ENCODE results near the gene GLUD2.
"Not testable (repeated sequence)": the region's sequence is repeated elsewhere in the genome, so short reads cannot be mapped to it uniquely, and the experiment has no call there.

Gene GLUD2

GRCh38 chrX:121062289-121062688, 14.9 kb downstream of the GLUD2 start:
- Histone ChIP-seq H3K79me2 (ENCODE audit: low read length) (no peaks in the 10 kb centered on the region), H3K27ac (ENCODE audit: low read length) (no peak overlapping the region), H3K4me1 (ENCODE audit: low read length) (no peaks in the 10 kb centered on the region), H2AFZ (ENCODE audit: low read depth, low read length) (no peak overlapping the region), H3K4me3 (ENCODE audit: low read length) (no peak overlapping the region), H3K9me3 (ENCODE audit: insufficient read depth, low read length) (no peaks in the 10 kb centered on the region), H3K27me3 (ENCODE audit: low read depth, low read length) (no peaks in the 10 kb centered on the region), H3K36me3 (replicated peaks; ENCODE audit: low read depth, low read length) (no peaks in the 10 kb centered on the region), H3K9ac (ENCODE audit: low read length) (no peak overlapping the region), H3K4me2 (ENCODE audit: low read length) (no peak overlapping the region), H4K20me1 (ENCODE audit: insufficient read depth, low read length) (no peaks in the 10 kb centered on the region)
- no peak for TF ChIP-seq EZH2phosphoT487 (IDR thresholded peaks at IDR 0.05; ENCODE audit: low read depth)
- TF ChIP-seq, protein P1, sequence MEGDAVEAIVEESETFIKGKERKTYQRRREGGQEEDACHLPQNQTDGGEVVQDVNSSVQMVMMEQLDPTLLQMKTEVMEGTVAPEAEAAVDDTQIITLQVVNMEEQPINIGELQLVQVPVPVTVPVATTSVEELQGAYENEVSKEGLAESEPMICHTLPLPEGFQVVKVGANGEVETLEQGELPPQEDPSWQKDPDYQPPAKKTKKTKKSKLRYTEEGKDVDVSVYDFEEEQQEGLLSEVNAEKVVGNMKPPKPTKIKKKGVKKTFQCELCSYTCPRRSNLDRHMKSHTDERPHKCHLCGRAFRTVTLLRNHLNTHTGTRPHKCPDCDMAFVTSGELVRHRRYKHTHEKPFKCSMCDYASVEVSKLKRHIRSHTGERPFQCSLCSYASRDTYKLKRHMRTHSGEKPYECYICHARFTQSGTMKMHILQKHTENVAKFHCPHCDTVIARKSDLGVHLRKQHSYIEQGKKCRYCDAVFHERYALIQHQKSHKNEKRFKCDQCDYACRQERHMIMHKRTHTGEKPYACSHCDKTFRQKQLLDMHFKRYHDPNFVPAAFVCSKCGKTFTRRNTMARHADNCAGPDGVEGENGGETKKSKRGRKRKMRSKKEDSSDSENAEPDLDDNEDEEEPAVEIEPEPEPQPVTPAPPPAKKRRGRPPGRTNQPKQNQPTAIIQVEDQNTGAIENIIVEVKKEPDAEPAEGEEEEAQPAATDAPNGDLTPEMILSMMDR (IDR thresholded peaks at IDR 0.05; ENCODE audit: low read depth, low read length), result no peak

- Histone ChIP-seq H3K9ac (ENCODE audit: low read length) (no peak overlapping the region), H3K4me1 (ENCODE audit: low read length) (no peaks in the 10 kb centered on the region), H3K27me3 (ENCODE audit: low read depth, low read length) (no peaks in the 10 kb centered on the region), H3K9me3 (ENCODE audit: insufficient read depth, low read length) (no peaks in the 10 kb centered on the region), H3K36me3 (replicated peaks; ENCODE audit: low read depth, low read length) (no peaks in the 10 kb centered on the region), H3K27ac (ENCODE audit: low read length) (no peak overlapping the region), H3K79me2 (ENCODE audit: low read length) (no peaks in the 10 kb centered on the region), H4K20me1 (ENCODE audit: insufficient read depth, low read length) (no peaks in the 10 kb centered on the region), H3K4me2 (ENCODE audit: low read length) (no peak overlapping the region), H2AFZ (ENCODE audit: low read depth, low read length) (no peak overlapping the region), H3K4me3 (ENCODE audit: low read length) (no peak overlapping the region)
- TF ChIP-seq, protein P1 (IDR thresholded peaks at IDR 0.05; ENCODE audit: low read depth, low read length), result no peak
- TF ChIP-seq EZH2phosphoT487 (IDR thresholded peaks at IDR 0.05; ENCODE audit: low read depth), result no peak
Observed at GRCh38 chrX:121064579-121064978, 17.2 kb downstream of the GLUD2 start.

DNA sequence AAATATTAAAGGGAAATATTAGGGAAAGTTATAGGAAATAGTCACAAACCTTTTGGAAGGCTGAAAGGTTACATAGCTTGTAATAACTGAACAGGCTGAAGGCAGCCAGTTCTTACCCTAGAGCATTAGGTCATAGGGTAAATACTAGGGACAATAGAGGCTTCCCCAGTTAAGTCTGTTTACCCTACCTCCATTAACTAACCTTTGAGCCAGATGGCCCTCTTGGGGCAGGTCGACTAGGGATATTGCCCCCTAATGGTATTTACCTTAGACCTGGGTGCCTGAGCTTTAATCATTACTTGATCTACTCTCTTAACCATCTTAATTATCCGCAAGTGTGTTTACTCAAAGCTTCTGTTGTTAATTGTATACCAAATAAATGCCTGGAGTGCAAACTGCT, 36.8 kb downstream of the GLUD2 start:
- not testable (repeated sequence) for H3K4me3 ChIP-seq (ENCODE audit: low read length); H2AFZ ChIP-seq (ENCODE audit: low read depth, low read length); H3K27me3 ChIP-seq (ENCODE audit: low read depth, low read length); H3K27ac ChIP-seq (ENCODE audit: low read length); H3K9me3 ChIP-seq (ENCODE audit: insufficient read depth, low read length); H3K4me2 ChIP-seq (ENCODE audit: low read length); H3K4me1 ChIP-seq (ENCODE audit: low read length); H3K36me3 ChIP-seq (replicated peaks; ENCODE audit: low read depth, low read length); H3K79me2 ChIP-seq (ENCODE audit: low read length); H4K20me1 ChIP-seq (ENCODE audit: insufficient read depth, low read length); H3K9ac ChIP-seq (ENCODE audit: low read length)

- H3K4me3 ChIP-seq (ENCODE audit: low read length), result no peak overlapping the region
- no peaks in the 10 kb centered on the region for H3K36me3 ChIP-seq (replicated peaks; ENCODE audit: low read depth, low read length)
- no peak overlapping the region for H3K4me2 ChIP-seq (ENCODE audit: low read length)
- no peaks in the 10 kb centered on the region for H4K20me1 ChIP-seq (ENCODE audit: insufficient read depth, low read length)
- H3K79me2 ChIP-seq (ENCODE audit: low read length), result no peaks in the 10 kb centered on the region
- H2AFZ ChIP-seq (ENCODE audit: low read depth, low read length), result no peak overlapping the region
- no peak overlapping the region for H3K27ac ChIP-seq (ENCODE audit: low read length)
- no peaks in the 10 kb centered on the region for H3K27me3 ChIP-seq (ENCODE audit: low read depth, low read length)
- H3K9me3 ChIP-seq (ENCODE audit: insufficient read depth, low read length), result no peaks in the 10 kb centered on the region
- no peak overlapping the region for H3K9ac ChIP-seq (ENCODE audit: low read length)
- TF ChIP-seq, protein P1 (IDR thresholded peaks at IDR 0.05; ENCODE audit: low read depth, low read length), result no peak
- TF ChIP-seq EZH2phosphoT487 (IDR thresholded peaks at IDR 0.05; ENCODE audit: low read depth), result no peak
- no peaks in the 10 kb centered on the region for H3K4me1 ChIP-seq (ENCODE audit: low read length)
Observed at GRCh38 chrX:121084903-121085611, 37.6 kb downstream of the GLUD2 start.
